Stomach (tissue), 4 donors: ENCODE measurements around the gene ULK1.

Experiments used
- POLR2A ChIP-seq, 4 donors: fragments of 450-650 bp; IDR thresholded peaks; one replicate each; pipeline ENCODE4 v1.6.1; 2016; ENCODE audit warnings: antibody characterized with exemption in 4 of 4, control low read depth in 2 of 4, mild to moderate bottlenecking in 1 of 4, moderate library complexity in 1 of 4
- TF ChIP-seq, protein P1 (sequence below), 7 experiments: fragments of 450-650 bp in 4 of 7; fragments of 200-600 bp in 3 of 7; sonication (generic) in 3 of 7; IDR thresholded peaks; one replicate each; pipeline ENCODE4 v1.5.1; 2016 to 2019; ENCODE audit warnings: antibody characterized with exemption in 7 of 7, control low read depth in 2 of 7, mild to moderate bottlenecking in 1 of 7

DNA sequence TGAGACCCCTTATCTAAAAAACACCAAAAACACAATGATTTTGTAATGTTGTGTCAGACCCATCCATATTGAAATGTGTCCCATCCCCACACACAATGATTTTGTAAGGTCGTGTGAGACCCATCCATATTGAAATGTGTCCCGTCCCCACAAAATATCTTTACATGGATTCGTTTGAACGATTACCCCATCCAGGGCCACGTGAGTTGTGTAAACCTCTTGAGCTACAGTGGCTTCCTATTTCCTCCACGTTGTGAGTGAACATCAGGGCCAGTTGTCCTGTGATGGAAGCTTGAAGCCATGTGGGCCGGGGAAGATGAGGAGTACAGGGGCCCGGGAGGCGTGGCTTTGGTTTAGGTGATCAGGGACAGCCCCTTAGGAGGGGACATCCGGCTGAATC lies 27.0 kb upstream of the ULK1 start:
- TF ChIP-seq, protein P1, sequence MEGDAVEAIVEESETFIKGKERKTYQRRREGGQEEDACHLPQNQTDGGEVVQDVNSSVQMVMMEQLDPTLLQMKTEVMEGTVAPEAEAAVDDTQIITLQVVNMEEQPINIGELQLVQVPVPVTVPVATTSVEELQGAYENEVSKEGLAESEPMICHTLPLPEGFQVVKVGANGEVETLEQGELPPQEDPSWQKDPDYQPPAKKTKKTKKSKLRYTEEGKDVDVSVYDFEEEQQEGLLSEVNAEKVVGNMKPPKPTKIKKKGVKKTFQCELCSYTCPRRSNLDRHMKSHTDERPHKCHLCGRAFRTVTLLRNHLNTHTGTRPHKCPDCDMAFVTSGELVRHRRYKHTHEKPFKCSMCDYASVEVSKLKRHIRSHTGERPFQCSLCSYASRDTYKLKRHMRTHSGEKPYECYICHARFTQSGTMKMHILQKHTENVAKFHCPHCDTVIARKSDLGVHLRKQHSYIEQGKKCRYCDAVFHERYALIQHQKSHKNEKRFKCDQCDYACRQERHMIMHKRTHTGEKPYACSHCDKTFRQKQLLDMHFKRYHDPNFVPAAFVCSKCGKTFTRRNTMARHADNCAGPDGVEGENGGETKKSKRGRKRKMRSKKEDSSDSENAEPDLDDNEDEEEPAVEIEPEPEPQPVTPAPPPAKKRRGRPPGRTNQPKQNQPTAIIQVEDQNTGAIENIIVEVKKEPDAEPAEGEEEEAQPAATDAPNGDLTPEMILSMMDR (IDR thresholded peaks at IDR 0.05): no peak
- no peak for TF ChIP-seq POLR2A (IDR thresholded peaks at IDR 0.05)
